ENCODE measurements around the gene TBC1D14. TPM values are rescaled to one million over a fixed set of nuclear protein-coding genes. Genes with fewer than 3 reads are reported as not detected.
"Not testable (repeated sequence)": the region's sequence is repeated elsewhere in the genome, so short reads cannot be mapped to it uniquely, and the experiment has no call there.

Gene TBC1D14
- total RNA-seq, 1 donor from 2014 or later: 33.1 TPM

DNA sequence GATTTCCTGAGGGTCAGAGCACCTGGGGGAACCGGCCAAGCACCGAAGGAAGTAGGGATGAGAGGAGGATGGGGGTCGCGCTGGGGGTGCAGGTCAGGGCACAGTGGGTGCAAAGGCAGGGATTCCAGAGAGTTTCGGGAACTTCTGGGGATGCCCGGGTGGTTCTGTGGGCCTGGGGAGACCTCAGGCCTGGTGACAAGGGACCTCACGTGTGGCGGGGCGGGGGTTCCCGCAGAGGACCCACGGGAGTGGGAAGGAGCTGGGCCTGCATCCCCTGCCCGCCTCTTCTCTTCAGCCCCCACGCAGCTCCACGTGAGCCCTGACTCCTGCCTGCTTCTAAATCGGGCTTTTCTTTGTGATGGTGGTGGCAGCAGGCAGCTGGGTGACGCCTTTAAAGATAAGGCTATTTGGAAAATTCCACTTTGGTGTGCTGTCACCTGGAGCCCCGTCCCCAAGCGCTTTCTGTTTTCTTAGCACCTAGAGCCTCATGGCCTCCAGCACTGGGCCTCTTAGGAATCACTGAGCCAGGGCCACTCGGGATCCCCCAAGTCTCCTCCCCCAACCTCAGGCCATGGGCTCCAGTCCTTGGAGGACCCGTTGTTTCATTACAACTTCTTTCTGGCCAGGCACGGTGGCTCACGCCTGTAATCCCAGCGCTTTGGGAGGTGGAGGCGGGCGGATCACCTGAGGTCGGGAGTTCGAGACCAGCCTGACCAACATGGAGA lies 7.1 kb upstream of the TBC1D14 start:
- ATAC-seq (ENCODE audit: poor library complexity) (peak; percentile 29), DNase-seq (no peak)
- intact Hi-C loops (cut with DNase I): no loop called here

DNA sequence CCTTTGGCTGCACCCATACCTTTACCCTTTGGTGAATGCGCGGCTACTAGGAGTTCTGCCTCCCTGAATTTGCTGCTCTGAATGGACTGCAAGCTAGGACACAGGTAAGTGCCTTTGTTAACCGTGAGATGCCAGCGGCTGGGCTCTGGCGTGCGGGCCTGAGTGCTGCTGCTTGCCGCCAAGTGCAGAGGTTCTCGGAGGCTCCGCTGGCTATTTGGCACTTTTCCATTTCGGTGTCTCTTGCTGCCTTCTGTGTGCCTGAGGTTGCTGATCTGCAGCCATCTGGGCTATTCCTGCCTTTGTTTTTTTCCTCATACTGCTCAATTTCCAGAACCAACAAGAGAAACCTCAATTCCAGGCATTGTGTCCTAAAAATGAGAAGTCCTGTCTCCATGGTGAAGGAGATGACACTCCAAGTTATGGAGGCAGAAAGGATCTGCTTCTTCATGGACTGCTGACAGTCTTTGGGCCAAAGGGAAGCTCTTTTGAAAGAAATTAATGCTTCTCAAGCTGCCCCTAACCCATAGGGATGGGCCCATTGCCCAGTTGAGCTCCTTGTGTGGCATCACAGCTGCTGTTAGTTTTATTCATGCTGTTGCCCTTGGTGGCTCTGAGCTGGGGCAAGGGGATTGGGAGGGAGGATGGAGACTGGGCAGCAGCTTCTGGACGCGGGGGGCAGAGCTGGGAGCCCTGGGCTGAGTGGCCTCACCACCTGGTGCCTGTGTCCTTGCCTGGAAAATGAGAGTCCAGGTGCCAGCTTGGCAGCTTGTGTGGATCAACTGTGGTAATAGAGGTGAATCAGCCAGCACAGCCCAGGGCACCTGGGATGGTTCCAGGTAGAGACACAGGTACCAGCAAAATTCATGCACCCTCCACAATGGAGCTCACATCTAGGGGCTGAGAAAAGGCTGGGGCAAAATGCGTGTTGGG lies 3.8 kb upstream of the TBC1D14 start:
- DNase-seq (no peak), ATAC-seq (ENCODE audit: poor library complexity) (no peak)
- intact Hi-C loops (cut with DNase I): loop anchor here (5.0 kb wide), 1 partner anchor 167 kb away; no protein-coding TSS in a partner anchor

DNA sequence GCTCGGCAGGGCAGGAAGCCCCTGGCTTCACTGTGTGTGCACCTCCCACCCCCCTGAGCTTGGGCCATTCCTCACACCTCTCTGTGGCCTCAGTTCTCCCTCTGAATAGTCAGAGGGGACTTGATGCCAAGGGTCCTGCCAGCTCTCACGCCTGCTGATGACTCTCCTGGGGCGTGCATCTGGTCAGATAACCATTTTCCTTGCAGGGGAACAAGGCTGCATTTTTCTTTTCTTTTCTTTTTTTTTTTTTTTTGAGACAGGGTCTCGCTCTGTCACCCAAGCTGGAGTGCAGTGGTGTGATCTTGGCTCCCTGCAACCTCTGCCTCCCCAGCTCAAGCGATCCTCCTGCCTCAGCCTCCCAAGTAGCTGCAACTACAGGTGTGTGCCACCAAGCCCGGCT lies 3.1 kb upstream of the TBC1D14 start:
- not testable (repeated sequence) for DNase-seq; ATAC-seq (ENCODE audit: poor library complexity)
- intact Hi-C loops (cut with DNase I): loop anchor here (5.0 kb wide), 1 partner anchor 166 kb away; no protein-coding TSS in a partner anchor

DNA sequence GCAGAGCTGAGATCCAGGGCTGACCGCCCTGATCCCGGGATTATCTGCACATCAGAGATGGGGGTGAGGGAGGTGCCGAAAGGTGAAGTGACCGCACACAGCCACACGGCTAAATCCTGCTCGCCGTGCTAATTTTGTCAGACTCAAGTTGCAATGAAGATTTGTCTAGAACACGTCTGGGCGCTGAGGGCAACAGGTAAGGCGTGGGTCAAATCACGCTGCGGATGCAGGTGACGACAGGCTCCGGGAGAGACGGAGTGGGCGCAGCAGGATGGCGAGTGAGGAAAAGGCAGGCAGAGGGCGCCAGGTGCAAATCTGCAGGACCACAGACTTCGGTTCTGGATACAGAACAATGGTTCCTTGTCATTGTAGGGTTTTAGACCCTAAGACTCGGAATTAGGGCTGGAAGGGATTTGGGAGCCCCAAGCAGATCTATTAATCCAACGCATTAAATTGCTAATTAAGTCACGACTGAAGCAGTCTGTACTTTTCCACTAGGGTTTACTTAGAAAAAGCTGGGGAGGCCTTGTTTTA lies 1.9 kb upstream of the TBC1D14 start:
- intact Hi-C loops (cut with DNase I): loop anchor here (5.0 kb wide), 1 partner anchor 165 kb away; no protein-coding TSS in a partner anchor
- ATAC-seq (ENCODE audit: poor library complexity) (peak; percentile 9), DNase-seq (peak; percentile 66)

DNA sequence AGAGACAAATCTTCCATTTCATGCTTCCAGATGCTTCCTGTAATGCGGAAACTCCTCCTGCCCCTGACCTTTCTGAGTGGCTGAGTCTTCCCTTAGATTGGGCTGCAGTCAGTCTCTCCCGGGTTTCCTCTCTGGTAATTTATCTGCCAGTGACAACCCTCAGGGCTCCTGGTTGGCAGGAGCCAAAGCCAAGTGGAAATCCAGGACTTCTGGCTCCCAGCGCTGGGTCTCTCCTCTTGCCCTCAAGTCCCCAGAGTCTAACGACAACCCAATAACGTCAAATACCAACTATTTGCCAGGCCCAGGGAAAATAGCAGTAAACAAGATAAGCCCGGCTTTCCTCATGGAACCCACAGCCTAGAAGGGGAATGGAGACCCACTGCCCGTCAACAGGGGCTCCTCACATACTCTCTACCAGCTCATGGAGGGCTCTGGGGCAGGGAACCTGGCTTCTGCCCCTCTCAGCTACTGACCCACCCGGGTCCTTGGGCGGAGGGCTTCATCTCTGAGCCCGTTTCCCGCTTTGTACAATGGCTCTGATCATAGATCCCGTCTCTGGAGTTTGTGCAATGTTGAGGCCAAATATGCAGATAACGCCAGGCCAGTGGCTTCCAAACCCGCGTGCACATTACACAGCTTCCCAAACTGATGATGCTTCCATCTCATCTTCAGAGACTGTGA lies 1.1 kb upstream of the TBC1D14 start:
- ATAC-seq (ENCODE audit: poor library complexity): no peak
- intact Hi-C loops (cut with DNase I): loop anchor here (5.0 kb wide), 1 partner anchor 164 kb away; no protein-coding TSS in a partner anchor
- DNase-seq: no peak

DNA sequence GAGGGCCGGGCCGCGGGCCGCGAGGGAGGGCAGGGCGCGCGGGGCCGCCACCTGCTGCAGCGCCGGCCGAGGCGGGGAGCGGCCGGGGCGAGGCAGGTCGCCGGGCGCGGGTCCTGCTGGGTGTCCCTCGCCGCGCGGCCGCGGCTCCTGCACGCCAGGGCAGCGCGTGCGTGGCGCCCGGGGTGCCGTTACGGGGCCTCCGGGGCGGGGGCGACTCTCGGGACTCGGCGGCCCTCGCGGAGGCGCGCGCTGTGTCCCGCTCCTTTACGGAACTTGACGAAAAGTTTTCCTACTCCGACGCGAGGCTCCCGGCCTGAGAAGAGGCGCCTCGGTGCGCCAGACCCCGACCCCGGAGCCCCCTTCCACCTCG lies 329 bp downstream of the TBC1D14 start:
- intact Hi-C loops (cut with DNase I): loop anchor here (5.0 to 10.0 kb wide), 2 partner anchors 75 to 162 kb away; no protein-coding TSS in a partner anchor
- DNase-seq (peak; percentile 71), ATAC-seq (ENCODE audit: poor library complexity) (peak; percentile 2)

DNA sequence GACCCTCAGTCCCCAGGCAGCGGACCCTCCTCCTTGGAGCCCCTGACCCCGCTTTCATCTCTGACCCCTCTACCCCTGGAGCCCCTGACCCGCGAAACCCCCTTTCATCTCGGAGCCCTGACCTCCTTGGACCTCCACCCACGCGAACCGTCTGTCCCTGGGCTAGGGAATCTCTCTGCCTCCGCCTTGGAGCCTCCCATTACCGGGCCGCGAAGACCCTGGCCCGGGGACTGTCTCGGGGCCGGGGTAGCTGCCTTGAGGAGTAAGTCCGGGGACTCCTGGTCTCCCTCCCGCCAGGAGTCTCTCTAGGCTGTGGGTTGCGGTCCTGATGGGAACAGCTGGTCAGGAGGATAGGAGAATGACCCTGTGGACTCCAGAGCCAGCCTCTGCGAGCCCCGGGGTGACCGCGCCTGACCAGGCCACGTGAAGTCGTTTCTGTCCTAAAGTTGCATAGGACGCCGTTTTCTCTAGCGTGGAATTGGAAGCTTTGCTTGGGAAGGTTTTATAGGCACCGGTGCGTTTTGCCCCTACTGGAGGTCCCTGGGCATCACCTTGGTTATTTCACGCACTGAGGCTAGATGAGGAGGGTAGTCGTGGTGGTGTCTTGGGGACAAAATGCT lies 824 bp downstream of the TBC1D14 start:
- intact Hi-C loops (cut with DNase I): loop anchor here (10.0 kb wide), 1 partner anchor 74 kb away; no protein-coding TSS in a partner anchor
- DNase-seq (no peak), ATAC-seq (ENCODE audit: poor library complexity) (no peak)

DNA sequence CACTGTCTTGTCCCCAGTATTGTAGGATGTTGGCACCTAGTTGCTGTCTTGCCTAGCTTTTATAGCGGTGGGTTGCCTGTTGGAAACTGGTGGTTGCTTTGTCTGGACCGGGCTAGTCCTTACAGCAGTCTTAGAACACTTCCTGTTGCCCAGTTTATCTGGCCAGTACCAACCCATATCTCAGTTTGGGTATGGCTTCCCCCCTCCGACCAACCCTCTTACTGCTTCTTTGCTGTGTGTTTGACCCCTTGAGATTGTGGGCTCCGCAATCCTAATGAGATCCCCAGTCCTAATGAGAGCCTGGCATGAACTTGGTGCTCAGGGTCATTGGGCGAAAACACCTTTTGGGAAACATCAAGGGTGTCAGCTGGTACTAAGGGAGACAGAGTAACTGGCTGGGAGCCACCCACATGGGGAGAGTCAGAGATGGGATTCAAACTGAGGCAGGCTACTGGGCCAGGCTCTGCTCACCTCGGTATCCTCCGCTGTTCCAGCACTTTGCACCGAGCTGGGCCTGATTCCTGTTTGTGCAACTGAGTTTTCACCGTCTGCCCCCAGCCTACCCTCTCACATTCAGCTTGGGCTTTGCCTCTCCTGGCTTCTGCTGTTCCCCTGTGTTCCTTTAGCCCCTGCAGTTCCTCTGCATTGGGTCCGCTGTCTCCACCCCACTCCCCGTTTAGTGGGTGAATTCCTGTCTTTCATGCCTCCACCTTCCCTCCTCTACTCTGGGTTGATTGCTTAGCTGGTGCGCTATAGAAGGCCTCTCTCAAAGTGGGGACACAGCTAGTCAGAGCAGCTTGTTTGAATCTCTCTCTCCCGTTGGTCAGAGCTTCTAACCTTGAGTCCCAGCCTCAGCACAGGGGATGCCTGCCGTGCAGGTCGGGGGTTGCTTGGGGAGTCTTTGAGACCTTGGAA lies 1.6 kb downstream of the TBC1D14 start:
- intact Hi-C loops (cut with DNase I): loop anchor here (10.0 kb wide), 1 partner anchor 74 kb away; no protein-coding TSS in a partner anchor
- DNase-seq (no peak), ATAC-seq (ENCODE audit: poor library complexity) (no peak)

DNA sequence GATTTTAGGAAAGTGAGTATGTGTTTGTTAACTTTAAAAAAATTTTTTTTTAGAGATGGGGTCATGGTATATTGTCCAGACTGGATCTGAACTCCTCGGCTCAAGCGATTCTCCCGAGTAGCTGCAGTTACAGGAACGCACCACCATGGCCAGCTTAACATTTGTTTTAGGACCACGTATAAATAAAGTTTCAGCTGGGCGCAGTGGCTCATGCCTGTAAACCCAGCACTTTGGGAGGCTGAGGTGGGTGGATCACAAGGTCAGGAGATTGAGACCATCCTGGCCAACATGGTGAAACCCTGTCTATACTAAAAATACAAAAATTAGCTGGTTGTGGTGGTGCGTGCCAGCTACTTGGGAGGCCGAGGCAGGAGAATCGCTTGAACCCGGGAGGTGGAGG lies 2.3 kb downstream of the TBC1D14 start:
- intact Hi-C loops (cut with DNase I): loop anchor here (10.0 kb wide), 1 partner anchor 73 kb away; no protein-coding TSS in a partner anchor
- not testable (repeated sequence) for ATAC-seq (ENCODE audit: poor library complexity); DNase-seq

DNA sequence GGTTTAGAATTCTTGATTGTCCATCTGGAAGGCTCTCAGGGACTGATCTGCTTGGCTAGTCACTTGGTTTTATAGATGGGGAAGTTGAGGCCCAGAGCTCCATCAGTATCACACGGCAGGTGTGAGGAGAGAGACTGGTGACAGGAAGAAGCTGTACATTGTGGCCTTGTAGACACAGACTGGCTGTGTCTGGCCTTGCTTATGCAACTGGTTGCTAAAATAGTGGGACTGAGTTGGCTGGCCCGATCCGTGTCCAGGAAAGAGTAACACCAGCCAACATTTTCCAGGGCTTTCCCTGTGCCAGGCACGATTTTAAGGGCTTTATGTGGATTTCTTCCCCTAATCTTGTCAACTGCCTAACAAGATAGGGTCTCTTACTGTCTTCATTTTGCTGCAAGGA lies 2.8 kb downstream of the TBC1D14 start:
- DNase-seq (no peak), ATAC-seq (ENCODE audit: poor library complexity) (peak; percentile 41)
- intact Hi-C loops (cut with DNase I): loop anchor here (10.0 kb wide), 1 partner anchor 72 kb away; no protein-coding TSS in a partner anchor

DNA sequence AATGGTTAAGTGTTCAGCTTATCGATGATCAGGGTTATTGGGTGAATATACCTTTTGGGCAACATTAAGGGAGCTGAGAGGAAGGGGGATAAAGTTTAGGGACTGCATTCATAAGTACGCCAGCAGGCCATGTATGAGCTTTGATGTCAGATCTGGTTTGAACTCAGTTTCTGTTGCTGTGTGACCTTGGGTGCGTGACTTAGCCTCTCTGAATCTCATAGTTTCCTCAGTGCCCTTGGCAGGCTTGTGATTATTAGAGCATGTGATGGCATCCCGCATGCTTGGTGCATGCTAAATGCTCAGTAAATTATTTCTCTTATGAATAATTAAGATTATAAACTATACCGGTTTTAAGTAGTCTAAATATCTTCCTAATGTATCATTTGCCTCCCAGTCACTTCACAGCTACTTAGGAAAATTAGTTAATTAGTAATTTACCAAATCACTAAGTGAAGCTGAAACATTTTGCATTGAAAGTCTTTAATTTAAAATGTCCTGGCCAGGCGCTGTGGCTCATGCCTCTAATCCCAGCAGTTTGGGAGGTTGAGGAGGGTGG lies 3.8 kb downstream of the TBC1D14 start:
- no peak for DNase-seq
- no peak for ATAC-seq (ENCODE audit: poor library complexity)
- intact Hi-C loops (cut with DNase I): loop anchor here (10.0 kb wide), 1 partner anchor 71 kb away; no protein-coding TSS in a partner anchor

DNA sequence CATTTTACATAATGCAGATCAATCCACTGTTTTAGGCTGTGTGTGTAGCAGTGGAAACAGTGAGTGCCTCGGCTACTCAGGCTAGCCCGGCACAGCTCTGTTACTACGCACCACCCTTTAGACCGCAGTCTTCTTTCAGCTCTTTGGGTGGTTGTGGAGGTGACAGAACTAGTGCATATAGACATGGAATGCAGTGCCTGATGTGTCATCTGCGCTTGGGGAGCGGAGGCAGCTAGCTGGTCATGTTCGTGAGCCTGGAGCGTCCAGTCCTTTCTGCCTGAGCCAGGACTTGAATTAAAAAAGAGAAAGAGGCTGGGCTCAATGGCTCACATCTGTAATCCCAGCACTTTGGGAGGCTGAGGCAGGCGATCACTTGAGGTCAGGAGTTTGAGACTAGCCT lies 4.8 kb downstream of the TBC1D14 start:
- intact Hi-C loops (cut with DNase I): loop anchor here (10.0 kb wide), 1 partner anchor 70 kb away; no protein-coding TSS in a partner anchor
- ATAC-seq (ENCODE audit: poor library complexity): no peak
- no peak for DNase-seq

DNA sequence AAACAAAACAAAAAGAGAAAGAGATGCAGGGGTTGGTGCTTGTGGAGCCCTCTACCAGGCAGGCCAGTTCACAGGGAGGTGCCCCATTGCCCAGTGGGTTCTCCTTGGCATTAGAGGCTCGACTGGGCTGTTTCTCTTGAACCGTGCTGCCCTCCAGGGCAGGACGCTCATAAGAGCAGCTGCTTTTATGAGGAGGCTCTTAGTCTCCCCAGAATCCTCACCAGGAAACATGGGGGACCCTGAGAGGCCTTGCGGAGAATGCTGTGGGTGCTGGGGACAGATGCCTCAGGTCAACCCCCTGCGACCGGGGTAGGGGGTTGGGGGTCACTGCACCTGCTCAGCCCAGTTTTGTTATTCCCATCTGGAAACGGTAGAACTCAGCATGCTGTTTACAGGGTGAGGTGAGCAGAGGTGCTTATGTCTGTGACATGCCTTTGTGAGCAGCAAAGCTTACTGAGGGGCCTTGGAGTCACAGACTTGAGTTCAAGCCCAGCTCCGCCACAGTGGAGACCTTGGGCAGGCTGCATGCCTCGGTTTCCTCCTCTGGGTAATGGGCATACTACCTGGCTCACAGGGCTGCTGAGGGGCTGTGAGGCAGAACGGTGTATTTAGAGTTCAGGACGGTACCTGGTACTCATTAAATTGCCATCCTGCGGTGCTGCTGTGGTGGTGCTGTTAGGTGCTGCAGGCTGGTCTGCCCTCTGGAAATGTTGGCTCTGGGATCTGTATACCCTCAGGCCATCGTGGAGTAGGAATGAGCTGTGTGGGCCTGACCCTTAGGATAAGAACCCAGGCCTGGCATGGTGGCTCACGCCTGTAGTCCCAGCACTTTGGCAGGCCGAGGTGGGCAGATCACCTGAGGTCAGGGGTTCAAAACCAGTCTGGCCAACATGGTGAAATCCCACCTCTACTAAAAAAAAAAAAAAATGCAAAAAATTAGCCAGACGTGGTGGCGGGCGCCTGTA lies 5.7 kb downstream of the TBC1D14 start:
- ATAC-seq (ENCODE audit: poor library complexity) (no peak), DNase-seq (no peak)
- intact Hi-C loops (cut with DNase I): loop anchor here (10.0 kb wide), 1 partner anchor 69 kb away; no protein-coding TSS in a partner anchor

DNA sequence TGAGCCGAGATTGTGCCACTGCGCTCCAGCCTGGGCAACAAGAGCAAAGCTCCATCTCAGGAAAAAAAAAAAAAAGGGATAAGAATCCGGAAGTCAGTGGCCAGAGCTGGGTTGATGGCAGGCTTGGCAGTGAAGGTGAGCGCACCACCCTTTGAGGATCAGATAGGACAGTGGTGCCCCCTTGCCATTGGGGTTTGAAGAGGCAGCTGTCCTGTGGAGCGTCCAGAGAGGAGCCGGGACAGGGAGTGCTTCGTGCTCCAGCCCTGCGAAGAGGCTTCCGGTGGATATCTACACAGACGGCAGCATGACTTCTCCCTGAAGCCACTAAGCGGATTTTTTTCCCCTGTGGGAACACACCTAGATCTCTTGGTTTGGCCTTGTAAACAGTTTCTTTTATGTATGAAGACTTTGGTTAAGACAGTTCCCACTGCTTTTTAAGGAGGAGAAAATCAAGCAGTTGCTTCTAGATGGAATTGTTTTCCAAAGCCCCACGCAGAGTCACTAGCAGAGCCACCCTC lies 6.5 kb downstream of the TBC1D14 start:
- DNase-seq (no peak), ATAC-seq (ENCODE audit: poor library complexity) (no peak)
- intact Hi-C loops (cut with DNase I): loop anchor here (10.0 kb wide), 1 partner anchor 69 kb away; no protein-coding TSS in a partner anchor
